DMS 273 (cell line): ENCODE data around the gene SLC25A20.
"Not testable (repeated sequence)": the region's sequence is repeated elsewhere in the genome, so short reads cannot be mapped to it uniquely, and the experiment has no call there.

Experiments used
- DNase-seq: peaks from one replicate; lab custom pipeline; 2025; ENCODE audit not compliant: unreplicated experiment; lab: John Stamatoyannopoulos, UW

SLC25A20 gene, protein sequence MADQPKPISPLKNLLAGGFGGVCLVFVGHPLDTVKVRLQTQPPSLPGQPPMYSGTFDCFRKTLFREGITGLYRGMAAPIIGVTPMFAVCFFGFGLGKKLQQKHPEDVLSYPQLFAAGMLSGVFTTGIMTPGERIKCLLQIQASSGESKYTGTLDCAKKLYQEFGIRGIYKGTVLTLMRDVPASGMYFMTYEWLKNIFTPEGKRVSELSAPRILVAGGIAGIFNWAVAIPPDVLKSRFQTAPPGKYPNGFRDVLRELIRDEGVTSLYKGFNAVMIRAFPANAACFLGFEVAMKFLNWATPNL

DNA sequence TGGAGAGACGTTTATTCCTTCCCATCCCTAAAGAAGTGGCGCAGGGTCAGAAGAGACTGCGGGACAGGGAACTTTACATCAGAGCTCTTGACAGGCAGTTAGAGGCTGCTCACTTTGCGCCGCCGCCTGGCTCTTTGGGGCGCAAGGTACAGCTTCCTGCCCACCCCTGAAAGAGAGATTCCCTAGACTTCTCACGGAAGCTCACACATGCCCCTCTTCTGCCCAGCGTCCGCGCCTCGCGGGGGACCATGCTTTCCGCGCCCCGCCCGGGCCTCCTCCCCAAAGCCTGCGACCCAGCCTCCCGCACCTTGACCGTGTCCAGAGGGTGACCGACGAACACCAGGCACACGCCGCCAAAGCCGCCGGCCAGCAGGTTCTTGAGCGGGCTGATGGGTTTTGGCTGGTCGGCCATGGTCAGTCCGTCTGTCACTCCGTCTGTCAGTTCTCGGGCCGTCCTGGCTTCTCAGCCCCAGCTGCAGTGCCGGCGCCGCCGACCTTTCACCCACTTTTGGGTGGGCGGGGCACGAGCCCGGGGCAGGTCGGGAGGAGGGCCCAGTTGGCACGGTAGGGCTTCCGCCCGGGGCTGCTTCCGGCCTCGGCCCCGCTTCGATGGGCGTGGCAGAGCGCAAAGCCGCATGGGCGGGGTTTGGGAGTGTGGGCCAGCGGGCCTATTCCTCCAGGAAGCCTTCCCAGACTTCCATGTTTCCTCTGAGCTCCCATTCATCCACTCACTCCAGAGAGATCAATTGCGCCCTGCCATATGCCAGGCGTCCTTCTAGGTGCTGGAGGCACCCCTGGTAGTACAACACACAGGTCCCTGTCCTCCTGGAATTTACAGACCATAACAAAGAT, at the start of gene SLC25A20:
SLC25A20 (minus strand) TSS at position 500 of the 852 bp plus-strand sequence; CDS start at position 412, 88 bp downstream.
- peak; percentile 96 for DNase-seq

DNA sequence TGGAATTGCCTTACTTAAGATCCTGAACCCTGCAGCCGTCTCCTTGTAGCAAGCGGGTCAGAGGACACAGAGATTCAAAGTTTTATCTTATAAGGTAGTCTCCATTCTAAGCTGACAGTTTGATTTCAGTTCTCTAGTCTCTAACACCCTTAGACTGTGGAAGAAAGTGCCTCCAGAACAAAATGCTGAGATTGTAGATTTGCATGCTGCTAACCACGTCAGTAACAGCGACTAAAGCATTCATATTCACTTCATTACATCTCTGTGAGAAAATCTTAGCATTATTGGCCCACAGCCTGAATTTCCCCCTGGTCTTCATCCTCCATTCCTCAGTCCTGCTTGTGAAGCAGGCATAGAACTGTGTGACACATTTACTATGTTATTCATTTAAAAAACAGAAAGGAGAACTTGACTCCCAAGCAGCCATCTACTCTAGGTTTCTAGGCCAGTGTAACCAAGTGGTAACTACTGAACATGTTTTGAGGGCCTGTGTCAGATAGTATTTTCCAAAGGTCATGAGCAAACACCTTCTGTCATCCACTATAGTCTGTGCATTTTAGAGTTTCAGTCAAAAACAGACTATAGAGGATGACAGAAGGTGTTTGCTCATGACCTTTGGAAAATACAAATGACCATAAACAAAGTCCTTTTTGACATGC, 47.3 kb upstream of the SLC25A20 start:
- DNase-seq = no peak

DNA sequence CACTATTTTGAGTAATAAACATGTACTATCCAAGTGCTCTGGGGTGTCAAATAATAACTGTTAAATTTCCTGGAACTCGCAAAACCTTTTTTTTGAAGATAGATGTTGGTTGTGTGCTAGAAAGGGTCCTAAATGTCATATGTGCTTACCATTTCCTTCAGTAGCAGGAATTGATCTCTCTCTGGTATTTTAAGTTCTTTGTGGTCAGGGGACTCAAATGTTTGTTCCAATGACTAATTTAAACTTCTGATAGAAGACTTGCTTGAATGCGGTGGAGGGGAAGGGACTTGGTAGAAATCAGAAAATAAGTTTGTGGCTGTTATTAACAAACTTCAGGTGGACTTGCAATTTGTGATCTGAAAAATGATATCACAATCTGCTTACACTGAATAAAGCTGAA, 46.8 kb upstream of the SLC25A20 start:
- no peak for DNase-seq

DNA sequence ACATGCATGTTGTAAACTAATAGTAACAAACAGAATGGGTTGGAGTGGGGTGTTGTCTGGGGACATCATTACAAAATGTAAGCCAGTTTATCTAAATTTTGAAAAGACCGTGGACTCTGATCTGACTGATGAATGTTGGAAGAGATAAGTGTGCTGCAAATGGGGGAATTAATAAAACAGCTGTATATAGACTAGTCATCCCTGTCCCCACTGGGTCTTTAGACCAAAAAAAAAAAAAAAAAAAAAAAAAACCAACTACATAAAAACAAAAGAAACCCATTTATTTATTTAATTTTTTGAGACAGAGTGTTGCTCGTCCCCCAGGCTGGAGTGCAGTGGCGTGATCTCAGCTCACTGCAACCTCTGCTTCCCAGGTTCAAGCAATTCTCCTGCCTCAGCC, 40.0 kb upstream of the SLC25A20 start:
- no peak for DNase-seq

DNA sequence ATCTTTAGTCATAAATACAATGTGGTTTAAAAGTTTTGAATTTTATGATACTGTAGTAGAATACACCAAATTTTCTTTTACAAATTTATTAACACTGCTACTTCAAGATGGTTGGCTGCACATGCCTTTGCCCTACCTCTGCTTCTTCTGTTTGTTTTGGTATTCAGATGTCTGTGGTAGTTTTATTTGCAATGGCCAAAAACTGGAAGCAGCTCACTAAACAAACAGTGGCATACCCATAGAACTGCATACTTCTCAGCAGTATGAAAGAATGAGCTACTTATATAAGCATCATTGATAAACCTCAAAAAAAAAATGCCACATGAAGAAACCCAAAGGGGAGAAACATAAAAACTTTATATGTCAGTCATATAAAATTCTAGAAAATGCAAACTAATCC, 39.5 kb upstream of the SLC25A20 start:
- DNase-seq = no peak

DNA sequence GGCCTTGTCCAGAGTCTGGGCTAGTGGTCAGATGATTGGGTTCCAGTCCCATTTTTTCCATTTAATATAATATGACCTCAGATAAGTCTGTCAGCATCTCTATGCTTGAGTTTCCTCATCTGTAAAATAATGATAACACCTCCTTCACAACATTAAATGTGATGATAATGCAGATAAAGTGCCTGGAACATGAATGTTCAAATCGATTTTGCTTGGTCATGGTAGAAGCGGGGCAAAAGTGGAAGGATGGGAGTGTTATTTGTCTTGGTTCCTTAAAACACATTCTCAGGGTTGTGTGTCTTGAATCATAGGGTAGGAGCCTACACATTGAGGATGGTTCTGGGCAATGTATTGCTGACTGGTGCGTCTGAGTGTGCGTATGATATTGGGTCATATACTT, 36.8 kb upstream of the SLC25A20 start:
- no peak for DNase-seq

DNA sequence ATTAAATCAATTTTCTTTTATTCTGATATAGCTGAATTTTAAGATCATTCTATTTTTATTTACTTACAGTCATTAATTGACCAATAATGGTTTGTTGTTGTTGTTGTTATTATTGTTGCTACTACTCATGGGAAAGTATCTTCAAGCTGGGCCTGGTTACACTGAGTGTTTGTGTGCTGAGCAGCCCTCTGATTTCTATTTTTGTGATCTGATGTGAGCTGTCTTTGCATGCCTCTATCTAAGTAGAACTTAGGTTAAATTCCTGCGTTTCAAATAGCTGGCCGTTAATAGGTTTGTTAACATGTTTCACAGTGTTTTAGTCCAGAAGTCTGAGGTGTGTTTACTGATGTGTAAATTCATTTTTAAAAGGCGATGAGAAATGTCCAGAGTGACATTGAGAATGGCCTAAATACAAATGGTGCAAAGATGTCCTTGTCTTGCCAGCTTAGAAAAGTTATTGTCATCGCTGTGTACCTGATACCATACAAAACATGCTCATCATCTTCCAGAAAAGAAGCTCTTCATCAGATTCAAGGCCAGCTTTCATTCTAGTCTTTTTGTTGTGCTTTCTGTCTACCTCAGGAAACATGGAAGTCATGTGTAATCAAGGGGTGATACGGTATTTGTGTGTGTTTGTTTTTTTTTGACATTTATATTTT, 35.8 kb upstream of the SLC25A20 start:
- DNase-seq = no peak

DNA sequence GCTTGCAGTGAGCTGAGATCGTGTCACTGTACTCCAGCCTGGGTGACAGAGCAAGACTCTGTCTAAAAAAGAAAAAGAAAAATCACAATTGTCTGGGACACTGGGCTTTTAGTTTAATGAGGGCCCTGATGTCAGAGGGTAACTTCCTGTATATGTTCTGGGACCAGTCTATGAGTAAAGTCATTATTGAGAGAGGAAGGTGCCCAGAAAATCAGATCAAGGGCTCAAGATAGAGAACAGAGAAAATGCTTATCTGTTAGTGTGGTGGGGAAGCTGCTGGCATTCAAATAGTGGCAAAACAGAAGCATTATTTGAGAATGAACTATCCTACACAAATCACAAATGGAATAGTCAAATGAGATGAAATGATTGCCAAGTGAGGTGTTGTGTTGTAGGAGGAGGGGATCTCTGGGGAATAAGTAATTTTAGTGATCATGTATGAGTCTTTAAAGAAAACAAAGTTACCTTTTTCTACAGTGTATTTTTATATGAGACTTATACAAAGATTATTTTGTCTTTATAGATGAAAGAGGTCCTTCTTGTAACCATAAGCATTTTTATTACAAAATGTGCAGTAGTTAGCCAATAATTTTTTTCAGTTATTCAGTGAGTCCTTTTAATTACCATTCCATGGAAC, 33.4 kb upstream of the SLC25A20 start:
- DNase-seq = no peak

DNA sequence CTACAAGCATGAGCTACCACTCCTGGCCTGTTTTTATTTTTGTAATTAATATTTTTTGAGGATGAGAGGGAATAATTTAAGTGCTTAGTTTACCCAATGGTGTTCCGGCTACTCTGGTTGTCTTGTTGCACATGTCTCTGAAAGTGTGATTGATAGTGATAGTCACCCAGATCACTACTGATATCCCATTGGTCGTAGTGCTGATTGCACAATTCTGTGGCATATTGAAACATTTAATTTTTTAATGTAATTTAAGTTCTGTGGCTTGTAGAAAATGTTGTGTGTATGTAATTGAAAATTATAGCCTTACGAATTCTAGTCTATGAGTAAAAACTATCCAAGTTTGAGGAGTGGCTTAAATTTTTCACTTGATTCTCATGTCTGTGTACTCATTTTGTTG, 31.9 kb upstream of the SLC25A20 start:
- DNase-seq = no peak

DNA sequence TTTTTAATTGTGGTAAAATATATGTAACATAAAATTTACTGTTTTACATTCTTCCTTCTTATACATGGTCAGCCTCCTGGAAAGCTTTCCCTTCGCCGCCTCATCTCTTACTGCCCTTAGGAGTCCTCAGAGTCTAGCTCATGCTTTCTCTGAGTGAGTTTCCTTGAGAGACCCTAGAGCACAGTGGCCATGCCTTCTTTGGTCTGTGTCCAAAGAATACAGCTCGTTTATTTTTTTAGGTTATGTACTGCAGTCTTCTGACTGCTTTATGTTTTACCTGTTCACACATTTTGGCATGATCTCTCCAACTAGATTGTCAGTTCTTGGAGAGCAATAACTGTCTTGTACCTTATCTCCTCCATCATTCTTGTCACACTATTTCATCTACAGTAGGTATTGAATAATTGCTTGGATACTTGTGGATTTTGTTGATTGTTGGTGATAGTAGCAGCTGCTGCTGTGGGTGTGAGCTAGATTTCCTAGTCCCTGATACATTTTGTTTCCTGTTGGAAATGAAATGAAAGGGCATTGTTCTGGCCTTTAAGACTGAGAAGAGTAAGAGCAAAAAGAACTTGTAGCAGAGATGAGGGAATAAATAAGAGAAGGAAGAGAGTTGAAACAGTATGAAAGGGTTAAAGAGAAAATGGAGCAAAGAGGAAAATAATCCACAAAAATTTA, 30.8 kb upstream of the SLC25A20 start:
- no peak for DNase-seq

DNA sequence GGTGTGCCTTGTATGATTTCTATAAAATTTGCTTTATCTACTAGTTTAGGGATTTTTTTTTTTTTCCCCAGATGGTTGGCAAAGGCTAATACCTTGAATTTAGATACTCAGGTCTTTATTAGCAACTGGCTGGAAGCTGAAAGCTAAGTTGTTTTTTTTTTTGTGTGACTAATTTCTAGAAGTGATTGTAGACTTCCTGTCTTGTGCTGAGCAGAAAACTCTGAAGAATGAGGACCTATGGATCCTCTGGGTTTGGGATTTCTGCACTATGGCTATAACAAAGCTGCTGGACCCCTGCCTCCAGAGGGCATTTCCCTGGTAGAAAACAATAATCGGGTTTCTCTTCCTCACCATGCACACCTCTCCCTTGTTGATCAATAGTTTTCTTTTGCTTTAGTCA, 30.0 kb upstream of the SLC25A20 start:
- no peak for DNase-seq

DNA sequence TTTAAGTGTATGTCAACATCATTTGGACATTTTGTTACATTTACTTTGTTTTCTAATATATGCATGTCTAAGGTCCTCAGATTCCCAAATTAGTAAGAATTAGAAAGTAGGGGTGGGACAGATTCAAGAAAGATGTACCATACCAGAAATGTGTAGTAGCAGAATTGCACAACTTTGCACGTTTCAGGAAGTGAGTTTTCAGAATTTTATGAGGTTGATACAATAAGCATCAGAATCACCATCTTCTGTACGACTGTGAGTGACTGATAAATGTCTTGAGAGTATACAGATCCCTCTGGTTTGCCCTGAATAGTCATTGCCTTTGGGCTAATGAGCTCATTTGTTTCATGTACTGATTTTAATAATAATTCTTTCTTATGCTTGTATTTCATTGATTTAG, 29.2 kb upstream of the SLC25A20 start:
- no peak for DNase-seq

DNA sequence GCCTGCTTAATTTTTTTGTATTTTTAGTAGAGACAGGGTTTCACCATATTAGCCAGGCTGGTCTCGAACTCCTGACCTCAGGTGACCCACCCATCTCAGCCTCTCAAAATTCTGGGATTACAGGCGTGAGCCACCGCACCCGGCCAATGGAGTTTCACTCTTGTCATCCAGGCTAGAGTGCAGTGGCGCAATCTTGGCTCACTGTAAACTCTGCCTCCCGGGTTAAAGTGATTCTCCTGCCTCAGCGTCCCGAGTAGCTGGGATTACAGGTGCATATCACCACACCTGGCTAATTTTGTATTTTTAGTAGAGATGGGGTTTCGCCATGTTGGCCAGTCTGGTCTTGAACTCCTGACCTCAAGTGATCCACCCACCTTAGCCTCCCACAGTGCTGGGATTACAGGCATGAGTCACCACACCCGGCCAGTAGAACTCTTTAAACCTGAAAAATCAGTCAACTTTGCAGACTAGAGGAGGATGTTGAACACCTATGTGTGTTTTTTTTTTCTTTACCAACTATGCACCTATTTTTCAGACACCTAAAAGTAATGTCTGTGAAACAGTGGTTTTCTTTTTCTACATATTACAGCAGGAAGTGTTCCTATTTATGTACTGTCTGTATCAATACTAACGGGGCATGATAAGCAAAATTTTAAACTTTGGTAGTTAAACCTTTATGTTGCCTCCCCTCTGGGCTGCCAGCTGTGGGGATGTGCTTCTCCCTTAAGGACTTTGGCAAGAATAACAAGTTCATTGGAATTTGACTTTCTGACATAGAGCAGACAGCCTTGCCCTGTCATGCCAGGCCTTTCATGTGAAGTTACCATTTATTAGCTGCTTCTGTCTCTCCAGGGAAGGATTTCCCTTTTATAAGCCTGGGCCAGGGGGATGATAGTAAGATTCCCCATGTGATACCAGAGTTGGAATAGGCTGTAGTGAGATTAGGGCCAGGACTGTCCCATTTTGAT, 28.0 kb upstream of the SLC25A20 start:
- DNase-seq = no peak

DNA sequence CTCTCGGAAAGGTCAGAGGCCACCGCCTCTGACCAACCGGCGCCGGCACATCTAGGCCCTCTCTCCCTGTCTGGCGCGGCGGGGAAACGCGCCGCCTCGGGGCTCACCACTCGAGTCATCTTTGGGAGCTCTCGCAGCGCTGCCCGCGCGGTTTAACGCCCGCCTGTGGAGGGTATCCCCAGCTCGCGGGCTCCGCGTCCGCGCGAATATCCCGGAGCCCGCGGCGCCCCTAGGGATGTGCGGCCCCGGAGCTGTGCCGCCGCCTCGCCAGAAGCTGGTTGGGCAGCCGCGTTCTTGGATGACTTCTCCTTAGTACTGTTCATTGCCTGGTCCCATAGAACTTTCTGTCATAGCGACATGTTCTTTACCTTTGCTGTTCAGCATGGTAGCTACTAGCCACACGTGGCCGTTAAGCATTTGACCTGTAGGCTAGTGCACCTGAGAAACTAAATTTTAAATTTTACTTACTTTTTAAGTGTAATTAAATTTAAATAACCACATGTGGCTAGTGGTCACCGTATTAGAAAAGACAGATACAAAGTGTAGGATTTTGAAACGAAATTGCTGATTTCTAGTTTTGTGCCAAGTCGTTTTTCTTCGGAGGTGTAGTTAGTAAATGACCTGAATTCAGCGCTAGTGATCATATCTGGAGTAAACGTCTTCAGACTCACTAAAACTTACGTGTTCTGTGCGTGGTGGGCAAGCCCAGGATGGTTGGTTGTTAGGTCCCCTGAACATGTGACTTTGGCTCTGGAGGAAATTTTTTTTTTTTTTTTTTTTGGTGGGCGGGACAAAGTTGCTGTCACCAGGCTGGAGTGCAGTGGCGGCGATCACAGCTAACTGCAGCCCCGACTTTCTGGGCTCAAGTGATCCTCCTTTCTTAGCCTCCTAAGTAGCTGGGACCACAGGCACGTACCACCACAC, 20.8 kb upstream of the SLC25A20 start:
- peak; percentile 67 for DNase-seq

DNA sequence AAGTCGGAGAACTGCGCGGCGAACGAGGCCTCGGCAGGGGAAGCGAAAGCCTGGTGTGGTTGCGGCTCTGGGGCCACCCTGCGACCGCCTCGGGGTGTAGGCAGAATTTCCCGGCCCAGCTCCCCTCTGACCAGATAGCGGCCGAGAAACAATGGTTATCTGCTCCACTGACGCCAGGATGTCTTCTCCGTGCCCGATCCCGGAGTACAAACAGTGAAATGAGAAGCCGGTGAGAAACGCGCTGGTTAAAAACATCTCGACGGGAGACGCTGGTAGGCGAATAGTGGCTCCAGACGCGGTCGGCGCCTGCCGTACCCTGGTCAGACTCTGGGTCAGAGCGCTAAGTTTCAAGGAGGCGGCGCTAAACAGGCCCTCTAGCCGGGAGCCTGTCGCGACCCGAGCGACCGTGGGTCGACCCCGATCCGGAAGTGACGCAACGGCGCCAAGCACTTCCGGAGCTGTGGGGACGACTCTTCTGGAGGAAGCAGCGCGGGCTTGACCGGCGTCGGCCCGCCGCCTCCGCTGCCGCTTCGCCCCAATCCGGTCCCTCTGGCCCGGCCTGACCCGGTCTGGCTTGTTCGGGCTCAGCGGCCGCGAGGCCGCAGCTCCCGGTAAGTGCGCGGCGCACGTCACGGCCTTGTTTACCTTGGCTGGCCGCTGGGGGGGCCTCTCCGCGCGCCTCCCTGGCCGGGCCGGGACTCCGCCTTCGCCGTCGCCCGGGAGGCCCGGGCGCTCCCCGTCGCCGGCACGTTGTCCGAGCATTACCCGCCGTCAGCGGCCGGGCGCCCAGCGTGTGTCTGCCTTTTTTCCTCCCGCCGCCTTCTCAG, 19.9 kb upstream of the SLC25A20 start, which contains the start of gene ARIH2:
ARIH2 (plus strand) TSS at position 455 of the 827 bp plus-strand sequence. CDS start 8,717 bp downstream, outside the sequence.
- DNase-seq = peak; percentile 94

DNA sequence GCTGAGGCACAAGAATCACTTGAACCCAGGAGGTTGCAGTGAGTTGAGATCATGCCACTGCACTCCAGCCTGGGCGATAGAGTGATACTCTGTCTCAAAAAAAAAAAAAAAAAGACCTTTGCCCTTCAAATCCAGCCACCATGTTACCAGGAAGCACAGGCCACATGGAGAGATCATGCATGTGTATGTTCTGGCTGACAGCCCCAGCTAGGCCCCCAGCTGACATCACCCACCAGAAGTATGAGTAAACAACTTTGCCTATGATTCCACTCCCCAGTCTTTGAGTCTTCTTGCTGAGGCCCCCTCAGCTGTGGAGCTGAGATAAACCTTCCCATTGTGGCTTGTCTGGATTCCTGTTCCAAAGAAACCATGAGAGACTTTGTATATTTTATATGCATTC, 16.6 kb upstream of the SLC25A20 start:
- DNase-seq = no peak

DNA sequence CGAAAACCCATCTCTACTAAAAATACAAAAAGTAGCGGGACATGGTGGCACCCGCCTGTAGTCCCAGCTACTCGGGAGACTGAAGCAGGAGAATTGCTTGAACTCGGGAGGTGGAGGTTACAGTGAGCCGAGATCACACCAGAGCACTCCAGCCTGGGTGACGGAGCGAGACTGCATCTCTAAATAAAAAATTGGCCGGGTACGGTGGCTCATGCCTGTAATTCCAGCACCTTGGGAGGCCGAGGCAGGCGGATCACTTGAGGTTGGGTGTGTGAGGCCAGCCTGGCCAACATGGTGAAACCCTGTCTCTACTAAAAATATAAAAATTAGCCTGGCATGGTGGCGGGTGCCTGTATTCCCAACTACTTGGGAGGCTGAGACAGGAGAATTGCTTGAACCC, 8.3 kb upstream of the SLC25A20 start:
- DNase-seq = not testable (repeated sequence)
